ENCODE data around the gene DOP1B.

Gene DOP1B

GRCh38 chr21:36163750-36164741 is 7.4 kb downstream of the DOP1B start:
- DNase-seq (ENCODE audit: low spot score) = no peak
- TF ChIP-seq CTCF (IDR thresholded peaks at IDR 0.05; ENCODE audit: borderline replicate concordance, control extremely low read depth, extremely low read depth, insufficient read depth, missing control alignments) = no peak
- in situ Hi-C loops (cut with MboI; ENCODE audit: low sequenced_read_pairs, unreplicated experiment) = no loop called here

DNA sequence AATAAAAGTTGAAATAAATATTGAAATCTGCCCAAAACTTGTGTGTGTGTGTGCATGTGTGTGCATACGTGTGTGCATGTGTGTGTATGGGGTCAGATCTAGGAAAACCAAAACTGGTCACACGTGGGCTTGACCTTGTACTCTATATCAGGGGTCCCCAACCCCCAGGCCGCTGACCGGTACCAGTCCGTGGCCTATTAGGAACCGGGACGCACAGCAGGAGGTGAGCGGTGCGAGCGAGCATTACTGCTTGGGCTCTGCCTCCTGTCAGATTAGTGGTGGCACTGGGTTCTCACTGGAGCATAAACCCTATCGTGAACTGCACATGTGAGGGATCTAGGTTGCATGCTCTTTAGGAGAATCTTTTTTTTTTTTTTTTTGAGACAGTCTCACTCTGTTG is 8.7 kb downstream of the DOP1B start:
- no peak for TF ChIP-seq CTCF (IDR thresholded peaks at IDR 0.05; ENCODE audit: borderline replicate concordance, control extremely low read depth, extremely low read depth, insufficient read depth, missing control alignments)
- in situ Hi-C loops (cut with MboI; ENCODE audit: low sequenced_read_pairs, unreplicated experiment) = no loop called here
- DNase-seq (ENCODE audit: low spot score) = no peak

GRCh38 chr21:36166705-36167104 is 10.1 kb downstream of the DOP1B start:
- in situ Hi-C loops (cut with MboI; ENCODE audit: low sequenced_read_pairs, unreplicated experiment) = no loop called here
- DNase-seq (ENCODE audit: low spot score) = no peak
- TF ChIP-seq CTCF (IDR thresholded peaks at IDR 0.05; ENCODE audit: borderline replicate concordance, control extremely low read depth, extremely low read depth, insufficient read depth, missing control alignments) = no peak

DNA sequence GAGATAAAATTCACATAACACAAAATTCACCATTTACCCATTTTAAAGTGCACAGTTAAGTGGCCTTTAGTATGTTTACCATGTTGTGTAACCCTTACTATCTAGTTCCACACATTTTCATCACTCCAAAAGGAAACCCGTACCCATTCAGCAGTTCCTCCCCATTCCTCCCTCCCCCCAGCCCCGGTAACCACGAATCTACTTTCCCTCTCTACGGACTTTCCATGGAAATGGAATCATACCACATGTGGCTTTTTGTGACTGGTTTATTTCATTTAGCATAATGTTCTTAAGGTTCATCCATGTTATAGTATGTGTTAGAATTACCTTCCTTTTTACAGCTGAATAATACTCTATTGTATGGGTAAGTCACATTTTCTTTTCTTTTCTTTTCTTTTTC is 10.9 kb downstream of the DOP1B start:
- TF ChIP-seq CTCF (IDR thresholded peaks at IDR 0.05; ENCODE audit: borderline replicate concordance, control extremely low read depth, extremely low read depth, insufficient read depth, missing control alignments) = no peak
- in situ Hi-C loops (cut with MboI; ENCODE audit: low sequenced_read_pairs, unreplicated experiment) = no loop called here
- no peak for DNase-seq (ENCODE audit: low spot score)

DNA sequence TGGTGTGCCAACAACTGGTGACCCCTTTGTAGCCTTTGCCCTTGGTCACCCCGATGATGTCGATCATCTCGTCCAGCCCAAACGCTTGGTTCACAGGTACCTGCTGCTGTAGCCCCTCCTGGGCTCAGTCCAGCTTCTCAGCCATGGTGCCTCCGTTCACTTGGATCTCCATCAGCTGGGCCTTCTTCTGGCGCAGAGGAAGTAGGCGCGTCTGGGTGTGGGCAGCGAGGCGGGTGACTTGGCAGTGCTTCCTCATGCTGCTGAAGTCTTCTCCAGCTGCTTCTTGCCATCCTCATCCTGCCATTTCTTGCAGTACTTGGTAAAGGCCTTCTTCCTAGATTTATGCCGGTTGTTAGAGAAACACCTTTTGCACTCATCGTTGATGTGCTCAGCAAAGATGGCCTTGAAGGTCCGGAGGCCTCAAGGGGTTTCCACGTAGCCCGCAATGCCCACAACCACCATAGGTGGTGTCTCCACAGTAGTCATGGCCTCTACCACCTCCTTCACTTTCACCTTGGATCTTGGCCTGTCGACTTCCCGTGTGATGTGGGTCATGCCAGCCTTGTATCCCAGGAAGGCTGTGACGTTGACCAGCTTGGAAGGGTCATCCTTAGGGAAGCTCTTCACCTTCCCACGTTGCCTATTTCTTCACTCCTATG is 13.0 kb downstream of the DOP1B start:
- TF ChIP-seq CTCF (IDR thresholded peaks at IDR 0.05; ENCODE audit: borderline replicate concordance, control extremely low read depth, extremely low read depth, insufficient read depth, missing control alignments) = no peak
- DNase-seq (ENCODE audit: low spot score) = no peak

GRCh38 chr21:36170823-36171222 is 14.2 kb downstream of the DOP1B start:
- no peak for TF ChIP-seq CTCF (IDR thresholded peaks at IDR 0.05; ENCODE audit: borderline replicate concordance, control extremely low read depth, extremely low read depth, insufficient read depth, missing control alignments)
- no peak for DNase-seq (ENCODE audit: low spot score)
- in situ Hi-C loops (cut with MboI; ENCODE audit: low sequenced_read_pairs, unreplicated experiment) = no loop called here

More for the DNA sequence above, 13.0 kb downstream of the DOP1B start:
- in situ Hi-C loops (cut with MboI; ENCODE audit: low sequenced_read_pairs, unreplicated experiment) = no loop called here
